Stimulated activated naive CD8-positive, alpha-beta T cell treated with anti-CD3 and anti-CD28 coated beads, Interleukin-15, amount 100 ng/mL, for 72 hours (primary cell): ENCODE results near the gene MCM7.

ENCODE experiments used
- ATAC-seq: fragments of 150-1000 bp; cut with Tn5 transposase; 2 replicates; pipeline ENCODE4 v1.10.0; 2021; ENCODE audit warnings: mild to moderate bottlenecking, moderate library complexity
- DNase-seq, 2 donors: peaks; one replicate each; pipeline ENCODE4 v3.0.0; 2021 to 2022
- H3K27ac Mint-ChIP-seq, 2 donors: one replicate each; pipeline ENCODE4 v1.8.0; 2022; ENCODE audit warnings: mild to moderate bottlenecking in 2 of 2, mixed read lengths in 2 of 2, moderate library complexity in 2 of 2
- H3K27me3 Mint-ChIP-seq: one replicate; pipeline ENCODE4 v1.8.0; 2022; ENCODE audit warnings: mixed read lengths
- H3K4me1 Mint-ChIP-seq: one replicate; pipeline ENCODE4 v1.8.0; 2022; ENCODE audit warnings: mild to moderate bottlenecking, mixed read lengths
- H3K4me3 Mint-ChIP-seq, 2 donors: one replicate each; pipeline ENCODE4 v1.8.0; 2022; ENCODE audit warnings: mild to moderate bottlenecking in 2 of 2, mixed read lengths in 2 of 2, moderate library complexity in 1 of 2
- H3K9me3 Mint-ChIP-seq, 2 donors: one replicate each; pipeline ENCODE4 v1.8.0; 2022; ENCODE audit warnings: mixed read lengths in 2 of 2

The MCM7 gene

DNA sequence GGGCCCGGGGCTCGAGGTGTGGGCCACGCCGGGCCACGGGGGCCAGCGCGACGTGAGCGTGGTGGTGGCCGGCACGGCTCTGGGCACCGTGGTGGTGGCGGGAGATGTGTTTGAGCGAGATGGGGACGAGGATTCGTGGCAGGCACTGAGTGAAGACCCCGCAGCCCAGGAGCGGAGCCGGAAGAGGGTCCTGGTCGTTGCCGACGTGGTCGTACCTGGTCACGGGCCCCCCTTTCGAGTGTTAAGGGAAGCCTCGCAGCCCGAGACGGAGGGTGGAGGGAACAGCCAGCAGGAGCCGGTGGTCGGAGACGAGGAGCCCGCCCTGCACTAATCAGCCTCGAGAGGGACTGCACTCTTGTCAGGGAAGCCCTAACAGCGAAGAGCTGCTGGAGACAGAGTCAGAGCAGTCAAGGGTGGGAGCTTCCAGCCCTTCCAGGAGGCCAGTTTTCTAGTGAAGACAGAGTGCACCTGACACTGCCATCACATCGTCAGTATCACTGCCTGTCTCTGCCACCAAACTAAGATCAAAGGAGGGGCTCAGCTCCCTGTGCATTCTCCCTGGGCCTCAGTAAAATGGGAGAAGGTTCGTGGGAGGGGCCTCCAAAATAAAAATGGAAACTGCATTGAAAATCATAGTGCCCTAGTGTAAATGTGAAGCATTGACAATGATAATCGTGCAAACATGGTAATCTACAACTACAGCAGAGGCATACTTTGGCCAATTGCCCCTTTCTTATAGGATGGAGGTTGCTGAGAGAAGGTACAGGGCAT, 26.9 kb upstream of the MCM7 start:
- Mint-ChIP-seq H3K4me3 (peak overlapping the region; percentile 94 to 99), H3K27me3 (no peaks in the 10 kb centered on the region), H3K9me3 (no peaks in the 10 kb centered on the region), H3K27ac (peak overlapping the region; percentile 61 to 76), H3K4me1 (peaks cover 49% of the 10 kb centered on the region)
- DNase-seq (peak; percentile 42 to 54), ATAC-seq (peak; percentile 30)

DNA sequence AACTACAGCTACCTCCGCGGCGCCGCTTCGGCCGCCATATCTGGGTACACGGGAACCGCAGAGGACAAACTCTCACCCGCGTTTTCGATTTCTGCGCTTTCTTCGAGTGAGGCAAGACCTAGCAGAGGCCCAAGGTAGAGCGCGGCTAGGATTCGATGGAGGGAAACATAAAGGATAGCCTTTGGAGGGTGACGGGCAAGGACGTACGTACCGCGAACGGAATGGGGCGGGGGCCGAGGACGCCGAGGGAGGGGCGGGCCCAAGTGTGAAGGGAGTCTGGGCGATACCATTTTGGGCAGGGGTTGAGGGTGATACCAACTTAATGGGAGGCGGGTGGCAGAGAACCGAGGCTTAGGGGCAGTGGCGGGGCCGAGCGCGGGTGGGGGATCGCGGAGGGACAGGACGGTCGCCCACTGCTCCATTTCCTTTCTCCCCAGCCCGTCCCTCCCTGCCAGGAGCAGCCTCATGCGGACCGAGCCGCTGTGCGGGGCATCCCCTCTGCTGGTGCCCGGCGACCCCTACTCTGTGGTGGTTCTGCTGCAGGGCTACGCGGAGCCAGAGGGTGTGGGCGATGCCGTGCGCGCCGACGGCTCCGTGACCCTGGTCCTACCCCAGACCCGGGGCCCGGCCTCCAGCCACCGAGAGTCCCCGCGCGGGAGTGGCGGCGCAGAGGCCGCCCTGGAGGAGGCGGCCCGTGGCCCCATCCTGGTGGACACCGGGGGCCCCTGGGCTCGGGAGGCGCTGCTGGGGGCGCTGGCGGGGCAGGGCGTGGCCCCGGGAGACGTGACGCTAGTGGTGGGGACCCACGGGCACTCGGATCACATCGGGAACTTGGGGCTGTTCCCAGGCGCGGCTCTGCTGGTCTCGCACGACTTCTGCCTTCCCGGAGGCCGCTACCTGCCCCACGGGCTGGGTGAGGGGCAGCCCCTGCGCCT, 26.0 kb upstream of the MCM7 start, which contains the start of gene MBLAC1:
Gene MBLAC1, plus strand, starts transcription at position 37 of the 935 bp plus-strand sequence. Its CDS starts 429 bp downstream, at position 466.
- H3K4me1 Mint-ChIP-seq: peaks cover 42% of the 10 kb centered on the region
- ATAC-seq: peak; percentile 82
- peak; percentile 93 to 95 for DNase-seq
- H3K9me3 Mint-ChIP-seq: no peaks in the 10 kb centered on the region
- H3K27me3 Mint-ChIP-seq: no peaks in the 10 kb centered on the region
- peak within 1 kb of the TSS; percentile 94 to 99 for H3K4me3 Mint-ChIP-seq
- H3K27ac Mint-ChIP-seq: peak within 1 kb of the TSS; percentile 96 to 99

DNA sequence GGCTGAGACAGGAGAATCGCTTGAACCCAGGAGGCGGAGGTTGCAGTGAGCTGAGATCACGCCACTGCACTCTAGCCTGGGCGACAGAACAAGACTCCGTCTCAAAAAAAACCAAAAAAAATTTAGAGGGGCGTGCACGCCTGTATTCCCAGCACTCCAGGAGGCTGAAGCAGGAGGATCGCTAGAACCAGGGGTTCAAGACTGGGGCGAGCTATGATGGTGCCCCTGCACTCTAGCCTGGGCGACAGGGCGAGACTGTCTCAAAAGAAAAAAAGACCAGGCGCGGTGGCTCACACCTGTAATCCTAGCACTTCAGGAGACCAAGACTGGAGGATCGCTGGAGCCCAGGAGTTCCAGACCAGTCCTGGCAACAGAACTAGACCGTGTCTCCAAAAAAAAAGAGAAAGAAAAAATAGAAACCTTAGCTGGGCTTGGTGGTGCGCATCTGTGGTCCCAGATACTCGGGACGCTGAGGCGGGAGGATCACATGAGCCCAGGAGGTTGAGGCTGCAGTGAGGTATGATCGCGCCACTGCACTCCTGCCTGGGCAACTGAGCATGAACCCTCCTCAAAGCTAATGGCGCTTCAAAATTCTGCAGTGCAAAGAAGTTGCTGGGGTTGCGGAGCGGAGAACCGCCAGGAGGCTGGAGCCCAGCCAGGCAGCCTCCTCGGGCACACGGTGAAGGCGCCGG, 25.2 kb upstream of the MCM7 start:
- Mint-ChIP-seq H3K9me3 (no peaks in the 10 kb centered on the region), H3K27ac (peak overlapping the region; percentile 96 to 99), H3K4me3 (peak overlapping the region; percentile 94 to 99), H3K27me3 (no peaks in the 10 kb centered on the region), H3K4me1 (peaks cover 34% of the 10 kb centered on the region)
- DNase-seq (no peak), ATAC-seq (peak; percentile 49)

DNA sequence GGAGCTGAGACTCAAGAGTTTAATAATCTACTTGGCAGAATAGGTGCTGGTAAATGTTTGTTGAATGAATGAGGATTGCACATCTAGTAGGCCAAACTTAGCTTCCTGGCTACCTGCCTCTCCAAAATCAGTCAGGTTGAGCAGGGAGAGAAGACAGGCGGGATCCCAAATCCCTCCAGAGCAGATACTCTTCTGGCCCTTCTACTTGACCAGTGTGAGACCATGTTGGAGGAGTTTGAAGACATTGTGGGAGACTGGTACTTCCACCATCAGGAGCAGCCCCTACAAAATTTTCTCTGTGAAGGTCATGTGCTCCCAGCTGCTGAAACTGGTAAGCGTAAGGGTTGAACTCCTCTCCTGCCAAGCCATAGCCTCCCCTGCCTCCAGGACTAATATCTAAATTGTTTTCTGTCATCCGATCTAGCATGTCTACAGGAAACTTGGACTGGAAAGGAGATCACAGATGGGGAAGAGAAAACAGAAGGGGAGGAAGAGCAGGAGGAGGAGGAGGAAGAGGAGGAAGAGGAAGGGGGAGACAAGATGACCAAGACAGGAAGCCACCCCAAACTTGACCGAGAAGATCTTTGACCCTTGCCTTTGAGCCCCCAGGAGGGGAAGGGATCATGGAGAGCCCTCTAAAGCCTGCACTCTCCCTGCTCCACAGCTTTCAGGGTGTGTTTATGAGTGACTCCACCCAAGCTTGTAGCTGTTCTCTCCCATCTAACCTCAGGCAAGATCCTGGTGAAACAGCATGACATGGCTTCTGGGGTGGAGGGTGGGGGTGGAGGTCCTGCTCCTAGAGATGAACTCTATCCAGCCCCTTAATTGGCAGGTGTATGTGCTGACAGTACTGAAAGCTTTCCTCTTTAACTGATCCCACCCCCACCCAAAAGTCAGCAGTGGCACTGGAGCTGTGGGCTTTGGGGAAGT, 23.4 kb upstream of the MCM7 start:
- ATAC-seq: no peak
- no peaks in the 10 kb centered on the region for H3K27me3 Mint-ChIP-seq
- DNase-seq: no peak
- peak overlapping the region; percentile 6 to 65 for H3K27ac Mint-ChIP-seq
- peaks cover 31% of the 10 kb centered on the region for H3K4me1 Mint-ChIP-seq
- no peaks in the 10 kb centered on the region for H3K9me3 Mint-ChIP-seq
- H3K4me3 Mint-ChIP-seq: peak overlapping the region; percentile 19

DNA sequence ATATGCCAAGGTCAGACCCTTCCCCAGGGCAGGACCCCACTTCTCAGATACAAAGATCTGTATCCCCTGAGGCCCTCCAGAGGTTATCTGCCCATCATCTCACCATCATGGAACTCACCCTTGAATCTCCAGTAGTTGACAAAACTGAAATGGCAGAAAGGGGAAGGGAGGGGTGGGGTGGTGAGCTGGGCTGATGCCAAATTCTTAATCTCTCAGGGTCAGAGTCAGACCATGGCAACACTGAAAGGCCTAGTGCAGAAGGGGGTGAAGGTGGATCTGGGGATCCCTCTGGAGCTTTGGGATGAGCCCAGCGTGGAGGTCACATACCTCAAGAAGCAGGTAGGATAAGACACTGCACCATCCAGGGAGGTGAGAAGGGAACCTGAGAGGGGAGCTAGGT, 21.4 kb upstream of the MCM7 start:
- no peak overlapping the region for H3K4me3 Mint-ChIP-seq
- no peak overlapping the region for H3K27ac Mint-ChIP-seq
- H3K4me1 Mint-ChIP-seq: peaks cover 40% of the 10 kb centered on the region

DNA sequence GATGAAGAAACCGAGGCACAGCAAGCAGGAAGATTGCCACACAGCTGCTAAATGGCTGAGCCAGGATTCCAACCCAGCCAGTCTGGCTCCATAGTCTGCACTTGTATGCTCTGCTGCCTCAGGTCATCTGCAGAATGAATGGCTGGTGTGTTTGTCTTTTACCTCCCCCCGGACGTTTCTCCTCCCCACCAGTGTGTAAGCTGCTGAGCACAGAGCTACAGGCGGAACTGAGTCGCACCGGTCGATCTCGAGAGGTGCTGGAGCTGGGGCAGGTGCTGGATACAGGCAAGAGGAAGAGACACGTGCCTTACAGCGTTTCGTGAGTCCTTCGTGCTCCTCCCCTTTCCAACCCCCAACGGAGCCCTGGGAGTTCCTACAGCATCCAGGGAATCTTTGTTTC, 20.9 kb upstream of the MCM7 start:
- Mint-ChIP-seq H3K4me3 (no peak overlapping the region), H3K4me1 (peaks cover 40% of the 10 kb centered on the region), H3K27ac (no peak overlapping the region), H3K27me3 (no peaks in the 10 kb centered on the region), H3K9me3 (no peaks in the 10 kb centered on the region)
- no peak for ATAC-seq
- no peak for DNase-seq

More for the DNA sequence above, 21.4 kb upstream of the MCM7 start:
- DNase-seq: no peak
- H3K27me3 Mint-ChIP-seq: no peaks in the 10 kb centered on the region
- H3K9me3 Mint-ChIP-seq: no peaks in the 10 kb centered on the region
- ATAC-seq: no peak

DNA sequence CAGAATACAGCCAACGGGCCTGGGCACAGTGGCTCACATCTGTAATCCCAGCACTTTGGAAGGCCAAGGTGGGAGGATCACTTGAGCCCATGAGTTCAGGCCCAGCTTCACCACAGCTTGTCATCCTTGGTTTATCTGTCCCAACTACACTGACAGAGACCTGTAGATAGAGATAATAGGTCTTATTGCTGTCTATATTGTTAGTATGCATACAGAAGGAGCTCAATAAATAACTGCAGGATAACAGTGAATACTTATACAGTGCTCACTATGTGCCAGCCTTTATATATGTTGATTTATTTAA, 19.5 kb upstream of the MCM7 start:
- DNase-seq (no peak), ATAC-seq (no peak)
- H3K27ac Mint-ChIP-seq: peak overlapping the region; percentile 2 to 30
- peaks cover 35% of the 10 kb centered on the region for H3K4me1 Mint-ChIP-seq
- no peaks in the 10 kb centered on the region for H3K9me3 Mint-ChIP-seq
- no peaks in the 10 kb centered on the region for H3K27me3 Mint-ChIP-seq
- H3K4me3 Mint-ChIP-seq: peak overlapping the region; percentile 87 to 96

DNA sequence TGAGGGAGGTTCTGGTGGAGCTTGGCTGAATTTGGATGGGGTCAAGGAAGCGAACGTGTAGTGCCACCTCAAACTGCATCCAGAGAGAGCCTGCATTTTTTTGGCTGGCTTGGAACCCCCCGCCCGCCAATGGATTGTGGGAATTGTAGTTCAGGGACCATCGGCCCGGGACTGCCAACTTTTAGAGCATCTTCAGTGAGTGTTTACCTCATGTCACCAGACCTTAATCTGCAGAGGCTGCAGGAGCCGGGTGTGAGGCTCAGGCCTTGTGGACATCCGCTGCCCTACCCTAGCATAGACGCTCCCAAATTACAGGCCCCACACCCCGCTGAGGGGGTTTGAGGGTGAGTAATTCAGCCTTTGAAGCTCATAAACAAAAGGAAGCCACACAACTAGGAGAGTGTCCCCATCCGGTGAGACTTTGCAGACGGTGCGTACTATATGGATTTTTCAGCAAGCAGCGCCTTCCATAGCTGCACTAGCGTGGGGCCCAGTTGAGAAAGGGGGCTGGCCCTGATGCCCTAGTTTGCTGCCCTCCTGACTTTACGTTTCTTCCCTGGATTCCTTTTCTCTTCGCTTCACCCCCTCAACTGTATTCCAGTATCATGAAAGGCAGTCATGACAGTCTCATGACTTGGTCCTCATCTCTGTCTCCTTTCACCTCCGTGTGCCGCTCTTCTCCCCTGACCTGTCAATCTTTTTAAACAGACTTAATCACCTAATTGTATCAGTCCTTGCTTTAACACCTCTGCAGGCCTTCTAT, 19.0 kb upstream of the MCM7 start:
- DNase-seq: peak; percentile 79 to 81
- Mint-ChIP-seq H3K4me3 (peak overlapping the region; percentile 87 to 96), H3K4me1 (peaks cover 30% of the 10 kb centered on the region), H3K9me3 (no peaks in the 10 kb centered on the region), H3K27ac (peak overlapping the region; percentile 100), H3K27me3 (no peaks in the 10 kb centered on the region)
- ATAC-seq: peak; percentile 82

DNA sequence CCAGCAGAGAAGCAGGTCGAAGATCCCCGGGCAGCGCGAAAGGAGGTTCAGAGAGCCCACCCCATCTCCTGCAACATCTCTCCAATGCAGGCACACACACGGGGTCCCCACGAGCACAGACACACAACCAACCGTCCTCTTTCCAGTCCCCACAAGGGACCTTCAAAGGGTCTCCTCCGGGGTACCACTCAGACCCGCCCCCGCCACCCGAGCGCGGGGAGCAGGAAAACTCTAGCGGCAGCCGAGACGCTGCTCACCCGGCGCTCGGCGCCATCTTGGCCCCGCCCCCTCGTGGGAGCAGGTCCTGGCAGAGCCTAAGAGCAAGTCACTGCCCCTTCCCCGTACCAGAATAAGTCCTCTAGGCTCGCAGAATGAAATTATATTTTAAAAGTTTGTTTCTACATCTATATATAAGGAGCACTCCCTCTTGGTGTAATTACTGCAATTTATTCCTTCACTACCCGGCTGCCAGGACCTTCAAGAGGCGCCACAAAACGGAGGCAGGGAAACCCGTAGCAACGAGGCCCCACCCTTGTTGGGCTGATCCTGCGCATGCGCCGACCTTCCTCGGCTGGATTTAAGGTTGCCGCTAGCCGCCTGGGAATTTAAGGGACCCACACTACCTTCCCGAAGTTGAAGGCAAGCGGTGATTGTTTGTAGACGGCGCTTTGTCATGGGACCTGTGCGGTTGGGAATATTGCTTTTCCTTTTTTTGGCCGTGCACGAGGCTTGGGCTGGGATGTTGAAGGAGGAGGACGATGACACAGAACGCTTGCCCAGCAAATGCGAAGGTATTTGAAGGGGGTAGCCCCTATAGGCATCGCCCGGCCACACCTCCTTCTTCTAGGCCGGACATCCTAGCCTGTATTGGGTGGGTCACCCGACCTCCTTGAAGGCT, 18.1 kb upstream of the MCM7 start, which contains the start of the genes CNPY4 and TAF6:
Gene CNPY4, plus strand, starts transcription at position 563 of the 898 bp plus-strand sequence. Its CDS starts 111 bp downstream, at position 674.
Gene TAF6, minus strand, starts transcription at position 287 of the 898 bp plus-strand sequence. CDS start 5,149 bp downstream, outside the sequence.
- Mint-ChIP-seq H3K4me3 (peak within 1 kb of the TSS; percentile 87 to 96), H3K4me1 (peaks cover 22% of the 10 kb centered on the region), H3K9me3 (no peaks in the 10 kb centered on the region), H3K27me3 (no peaks in the 10 kb centered on the region), H3K27ac (peak within 1 kb of the TSS; percentile 100)
- DNase-seq (peak; percentile 93 to 94), ATAC-seq (peak; percentile 84)

DNA sequence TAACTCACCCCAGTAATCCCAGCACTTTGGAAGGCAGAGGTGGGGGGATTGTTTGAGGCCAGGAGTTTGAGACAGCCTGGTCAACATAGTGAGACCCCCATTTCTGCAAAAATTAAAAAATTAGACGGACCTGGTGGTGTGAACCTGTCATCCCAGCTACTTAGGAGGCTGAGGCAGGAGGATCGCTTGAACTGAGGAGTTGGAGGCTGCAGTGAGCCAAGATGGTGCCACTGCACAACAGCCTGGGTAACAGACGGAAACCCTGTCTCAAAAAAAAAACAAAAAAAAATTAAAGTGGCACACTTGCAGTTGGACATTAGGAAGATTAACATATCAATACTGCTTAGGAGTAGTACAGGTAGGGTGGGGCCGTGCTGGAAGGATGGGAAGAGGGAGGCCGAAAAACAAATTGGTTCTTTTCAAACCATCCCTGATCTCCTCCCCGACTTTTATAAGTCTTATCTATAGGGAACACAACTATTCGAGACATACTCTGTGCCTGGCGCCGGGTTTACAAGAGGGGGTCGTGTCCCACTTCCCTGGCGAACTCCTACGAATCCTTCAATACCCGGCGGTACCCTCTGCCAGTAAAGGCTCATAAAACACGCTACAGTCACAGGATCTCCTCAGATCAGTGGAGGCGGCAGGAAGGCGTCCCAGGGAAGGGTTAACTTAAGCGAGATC, 17.3 kb upstream of the MCM7 start:
- Mint-ChIP-seq H3K9me3 (no peaks in the 10 kb centered on the region), H3K4me1 (peaks cover 19% of the 10 kb centered on the region), H3K27ac (peak overlapping the region; percentile 100), H3K4me3 (peak overlapping the region; percentile 87 to 96), H3K27me3 (no peaks in the 10 kb centered on the region)
- DNase-seq: no peak
- no peak for ATAC-seq

DNA sequence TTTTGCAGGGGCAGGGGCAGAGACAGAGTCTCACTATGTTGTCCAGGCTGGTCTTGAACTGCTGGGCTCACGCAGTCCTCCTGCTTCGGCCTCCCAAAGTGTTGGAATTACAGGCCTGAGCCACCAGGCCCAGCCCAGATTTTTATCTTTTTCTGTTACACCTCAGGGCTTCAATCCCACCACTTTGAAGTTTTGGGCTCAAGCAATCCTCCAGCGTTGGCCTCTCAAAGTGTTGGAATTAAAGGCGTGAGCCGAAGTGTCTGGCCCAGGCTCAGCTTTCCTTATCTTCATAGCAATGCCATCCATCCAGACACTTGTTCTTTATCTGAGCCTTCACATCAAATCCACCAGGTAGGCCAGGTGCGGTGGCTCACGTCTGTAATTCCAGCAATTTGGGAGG, 13.8 kb upstream of the MCM7 start:
- Mint-ChIP-seq H3K9me3 (no peaks in the 10 kb centered on the region), H3K27me3 (no peaks in the 10 kb centered on the region), H3K4me3 (no peak overlapping the region), H3K27ac (no peak overlapping the region), H3K4me1 (peaks cover 15% of the 10 kb centered on the region)
- ATAC-seq: no peak
- DNase-seq: no peak

DNA sequence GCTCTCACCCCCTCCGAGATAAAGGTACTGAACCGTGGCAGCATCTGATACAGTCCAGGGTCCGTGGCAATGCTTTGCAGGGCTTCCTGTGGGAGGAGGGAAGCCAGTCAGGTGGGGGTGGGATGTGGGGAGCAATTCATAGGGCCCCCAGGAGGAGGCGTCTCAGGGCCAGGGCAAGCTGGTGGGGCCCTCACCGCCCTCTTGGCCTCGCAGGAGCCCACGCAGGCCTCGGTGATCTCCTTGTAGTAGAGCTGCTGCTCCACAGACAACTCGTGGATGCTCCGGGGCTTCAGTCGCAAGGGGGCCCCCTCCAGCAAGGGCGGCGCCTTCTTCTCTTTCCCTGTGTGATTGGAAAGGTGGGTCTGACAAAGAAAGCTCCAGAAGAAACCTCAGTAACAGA, 10.7 kb upstream of the MCM7 start:
- no peak overlapping the region for H3K4me3 Mint-ChIP-seq

DNA sequence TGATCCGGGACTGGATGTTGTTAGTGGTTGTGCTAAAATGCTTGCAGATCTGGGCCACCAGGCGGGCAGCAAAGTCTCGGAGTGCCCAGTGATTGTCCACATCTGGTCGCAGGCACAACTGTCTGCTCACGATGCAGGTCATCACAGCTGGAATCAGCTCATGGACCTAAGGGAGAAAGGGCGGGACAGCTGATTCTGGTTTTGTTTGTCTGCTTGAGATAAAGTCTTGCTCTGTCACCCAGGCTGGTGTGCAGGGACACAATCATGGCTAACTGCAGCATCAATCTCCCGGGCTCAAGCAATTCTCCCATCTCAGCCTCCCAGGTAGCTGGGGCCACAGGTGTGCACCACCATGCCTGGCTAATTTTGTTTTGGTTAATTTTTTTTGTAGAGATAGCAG, 10.0 kb upstream of the MCM7 start:
- no peak for DNase-seq
- Mint-ChIP-seq H3K4me3 (no peak overlapping the region), H3K9me3 (no peaks in the 10 kb centered on the region), H3K27ac (no peak overlapping the region), H3K27me3 (no peaks in the 10 kb centered on the region), H3K4me1 (peaks cover 10% of the 10 kb centered on the region)
- ATAC-seq: no peak

More for the DNA sequence above, 10.7 kb upstream of the MCM7 start:
- DNase-seq (no peak), ATAC-seq (no peak)
- Mint-ChIP-seq H3K27me3 (no peaks in the 10 kb centered on the region), H3K27ac (no peak overlapping the region), H3K4me1 (peaks cover 8% of the 10 kb centered on the region), H3K9me3 (no peaks in the 10 kb centered on the region)
